Gastroesophageal sphincter (tissue), 4 donors: ENCODE measurements around the gene CCDC57. TPM values are rescaled to one million over a fixed set of nuclear protein-coding genes. Genes with fewer than 3 reads are reported as not detected.

Experiments
- ATAC-seq: fragments of 150-250 bp; one replicate; pipeline ENCODE4 v1.9.1; 2016; ENCODE audit warnings: mild to moderate bottlenecking, moderate library complexity
- H3K27ac ChIP-seq, 4 donors: fragments of 200-600 bp; sonication (generic) in 3 of 4; 1 replicate in 3 of 4; 2 replicates in 1 of 4; pipeline ENCODE4 v1.5.1; 2016 to 2019
- H3K27me3 ChIP-seq: fragments of 200-600 bp; sonication (generic); one replicate; pipeline ENCODE4 v1.5.1; 2019
- H3K36me3 ChIP-seq, 2 donors: fragments of 200-600 bp; sonication (generic); one replicate each; pipeline ENCODE4 v1.5.1; 2019; ENCODE audit warnings: control low read depth in 1 of 2
- H3K4me1 ChIP-seq, 3 donors: fragments of 200-600 bp; sonication (generic); 1 replicate in 2 of 3; 2 replicates in 1 of 3; pipeline ENCODE4 v1.5.1; 2016 to 2019; ENCODE audit warnings: control low read depth in 2 of 3
- H3K4me3 ChIP-seq, 2 donors: fragments of 200-600 bp; sonication (generic); one replicate each; pipeline ENCODE4 v1.5.1; 2019; ENCODE audit warnings: mild to moderate bottlenecking in 1 of 2, moderate library complexity in 1 of 2
- H3K9me3 ChIP-seq, 3 donors: fragments of 200-600 bp; sonication (generic); one replicate each; pipeline ENCODE4 v1.5.1; 2017 to 2019; ENCODE audit warnings: control low read depth in 2 of 3
- CTCF ChIP-seq, 4 experiments: fragments of 200-600 bp in 2 of 4; fragments of 450-650 bp in 2 of 4; sonication (generic) in 1 of 4; IDR thresholded peaks; one replicate each; pipeline ENCODE4 v1.5.1; 2017 to 2019; ENCODE audit warnings: antibody characterized with exemption in 4 of 4, mild to moderate bottlenecking in 2 of 4, moderate library complexity in 2 of 4
- EP300 ChIP-seq: sonication (generic); formaldehyde crosslinking; IDR thresholded peaks from one replicate; pipeline ENCODE4 v1.6.1; 2017; ENCODE audit warnings: antibody characterized with exemption, mild to moderate bottlenecking
- POLR2A ChIP-seq, 2 donors: fragments of 450-650 bp; IDR thresholded peaks; one replicate each; pipeline ENCODE4 v1.6.1; 2017; ENCODE audit warnings: antibody characterized with exemption in 2 of 2, mild to moderate bottlenecking in 2 of 2, moderate library complexity in 1 of 2
- POLR2AphosphoS5 ChIP-seq: sonication (generic); formaldehyde crosslinking; IDR thresholded peaks from one replicate; pipeline ENCODE4 v1.6.1; 2017; ENCODE audit warnings: antibody characterized with exemption
- WGBS, 2 donors: methylation state at CpG; one replicate each; pipeline ENCODE4 v1.1.5; 2018; ENCODE audit warnings: low coverage in 1 of 2; 5-methylcytosine and 5-hydroxymethylcytosine counted together
- total RNA-seq, 4 donors: library from RNA; depleted of rRNA; stranded (reverse); fragments of >200 nt; gene quantifications; one replicate each; pipeline ENCODE4 v1.1.0, GENCODE V29; 2016

Gene CCDC57
- total RNA-seq, 4 donors from 2014 or later, result 6.5 to 28.2 (median 16.2) TPM

DNA sequence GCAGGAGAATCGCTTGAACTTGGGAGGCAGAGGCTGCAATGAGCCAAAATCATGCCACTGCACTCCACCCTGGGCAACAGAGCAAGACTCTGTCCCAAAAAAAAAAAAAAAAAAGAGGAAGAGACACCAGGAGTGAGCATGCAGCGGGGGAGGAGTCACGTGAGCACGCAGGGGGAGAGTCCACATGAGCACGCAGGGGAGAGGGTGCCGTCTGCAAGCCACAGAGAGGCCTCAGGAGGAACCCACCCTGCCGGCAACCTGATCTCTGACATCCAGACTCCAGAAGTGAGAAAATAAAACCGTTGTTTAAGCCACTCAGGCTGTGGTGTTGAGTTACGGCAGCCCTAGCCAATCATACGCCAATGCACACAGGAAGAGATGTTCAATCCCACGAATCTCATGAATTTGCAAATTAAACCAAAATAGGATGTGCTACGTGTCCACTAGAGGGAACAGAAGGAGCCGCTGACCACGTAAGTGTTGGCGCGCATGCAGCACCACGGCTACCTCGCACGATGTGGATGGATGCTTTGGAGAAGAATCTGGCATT, 42.2 kb downstream of the CCDC57 start:
- Histone ChIP-seq H3K4me3 (no peak overlapping the region), H3K36me3 (peaks cover 0 to 90% of the 10 kb centered on the region in 2 donors), H3K4me1 (no peaks in the 10 kb centered on the region)

GRCh38 chr17:82168568-82168967, 44.1 kb downstream of the CCDC57 start:
- Histone ChIP-seq H3K27ac (no peak overlapping the region), H3K27me3 (no peaks in the 10 kb centered on the region), H3K36me3 (peaks cover 0 to 79% of the 10 kb centered on the region in 2 donors), H3K4me1 (no peaks in the 10 kb centered on the region), H3K4me3 (no peak overlapping the region), H3K9me3 (no peaks in the 10 kb centered on the region)
- 91 to 94% methylated on average over 2 to 6 of the region's 6 CpGs for WGBS, 2 donors
- no peak for TF ChIP-seq CTCF (IDR thresholded peaks at IDR 0.05)
- TF ChIP-seq POLR2A (IDR thresholded peaks at IDR 0.05), result no peak
- TF ChIP-seq EP300, result no peak
- TF ChIP-seq POLR2AphosphoS5, result no peak
- no peak for ATAC-seq

More for the DNA sequence above, 42.2 kb downstream of the CCDC57 start:
- ATAC-seq, result peak; percentile 65
- no peaks in the 10 kb centered on the region for H3K9me3 ChIP-seq
- no peak overlapping the region for H3K27ac ChIP-seq
- no peaks in the 10 kb centered on the region for H3K27me3 ChIP-seq
- TF ChIP-seq POLR2AphosphoS5 (no peak), CTCF (IDR thresholded peaks at IDR 0.05) (no peak), EP300 (no peak), POLR2A (IDR thresholded peaks at IDR 0.05) (no peak)
- WGBS, 2 donors, result 73 to 75% methylated on average over 10 to 18 of the region's 19 CpGs

- no peaks in the 10 kb centered on the region for H3K4me1 ChIP-seq
- no peaks in the 10 kb centered on the region for H3K27me3 ChIP-seq
- no peak overlapping the region for H3K27ac ChIP-seq
- peaks cover 0 to 78% of the 10 kb centered on the region in 2 donors for H3K36me3 ChIP-seq
- H3K4me3 ChIP-seq, result no peak overlapping the region
- no peak for TF ChIP-seq POLR2AphosphoS5
- TF ChIP-seq EP300, result no peak
- TF ChIP-seq POLR2A (IDR thresholded peaks at IDR 0.05), result no peak
- TF ChIP-seq CTCF (IDR thresholded peaks at IDR 0.05), result no peak
- no peaks in the 10 kb centered on the region for H3K9me3 ChIP-seq
- WGBS, 2 donors, result 90 to 92% methylated on average over 5 of the region's 5 CpGs
- ATAC-seq, result no peak
Measured at GRCh38 chr17:82167028-82167427, 45.6 kb downstream of the CCDC57 start.

DNA sequence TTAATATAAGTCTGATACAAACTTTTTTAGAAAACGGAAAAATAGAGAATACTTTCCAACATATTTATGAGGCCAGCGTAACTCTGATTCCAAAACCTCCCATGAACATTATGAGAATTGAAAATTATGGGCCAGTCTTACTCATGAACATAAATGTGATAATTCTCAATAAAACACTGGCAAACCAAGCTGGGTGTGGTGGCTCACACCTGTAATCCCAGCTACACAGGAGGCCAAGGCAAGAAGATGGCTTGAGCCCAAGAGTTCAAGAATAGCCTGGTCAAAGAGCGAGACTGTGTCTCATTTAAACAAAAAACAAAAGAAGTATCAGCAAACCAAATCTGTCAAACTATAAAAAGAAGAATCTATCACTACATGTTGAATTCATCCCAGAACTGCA, 47.8 kb downstream of the CCDC57 start:
- Histone ChIP-seq H3K4me1 (no peaks in the 10 kb centered on the region), H3K27ac (no peak overlapping the region), H3K27me3 (no peaks in the 10 kb centered on the region), H3K9me3 (no peaks in the 10 kb centered on the region), H3K4me3 (no peak overlapping the region), H3K36me3 (peaks cover 0 to 74% of the 10 kb centered on the region in 2 donors)
- no peak for ATAC-seq
- WGBS, 2 donors, result 79 to 94% methylated on average over 3 of the region's 3 CpGs
- TF ChIP-seq POLR2A (IDR thresholded peaks at IDR 0.05), result no peak
- TF ChIP-seq POLR2AphosphoS5, result no peak
- TF ChIP-seq EP300, result no peak
- no peak for TF ChIP-seq CTCF (IDR thresholded peaks at IDR 0.05)

DNA sequence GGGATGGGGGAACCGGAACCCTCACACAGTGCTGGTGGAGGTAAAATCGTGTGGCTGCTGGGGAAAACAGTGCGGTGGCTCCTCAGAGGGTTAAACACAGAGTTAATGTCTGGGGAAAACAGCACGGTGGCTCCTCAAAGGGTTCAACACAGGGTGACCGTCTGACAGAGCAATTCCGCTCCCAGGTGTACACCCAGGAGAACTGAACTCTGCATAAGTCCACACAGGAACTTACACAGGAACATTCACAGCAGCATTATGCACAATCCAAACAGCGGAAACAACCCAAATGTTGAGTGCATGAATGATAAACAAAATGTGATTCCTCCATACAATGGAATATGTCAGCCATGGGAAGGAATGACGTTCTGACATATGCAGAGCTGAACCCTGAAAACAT, 51.4 kb downstream of the CCDC57 start:
- H3K36me3 ChIP-seq, result peaks cover 0 to 76% of the 10 kb centered on the region in 2 donors
- TF ChIP-seq POLR2AphosphoS5, result no peak
- no peak for TF ChIP-seq POLR2A (IDR thresholded peaks at IDR 0.05)
- no peak for TF ChIP-seq CTCF (IDR thresholded peaks at IDR 0.05)
- TF ChIP-seq EP300, result no peak
- H3K4me1 ChIP-seq, result no peaks in the 10 kb centered on the region
- H3K4me3 ChIP-seq, result no peak overlapping the region
- H3K9me3 ChIP-seq, result no peaks in the 10 kb centered on the region
- 78 to 83% methylated on average over 8 of the region's 8 CpGs for WGBS, 2 donors
- H3K27ac ChIP-seq, result no peak overlapping the region
- no peaks in the 10 kb centered on the region for H3K27me3 ChIP-seq
- no peak for ATAC-seq
